Hepatocyte (in vitro differentiated cells): ENCODE results near the gene COL4A3. TPM values are rescaled to one million over a fixed set of nuclear protein-coding genes. Genes with fewer than 3 reads are reported as not detected.

Source experiments
- DNase-seq: peaks from one replicate; pipeline ENCODE4 v3.0.0-alpha.2; 2016; ENCODE audit warnings: low spot score
- H2AFZ ChIP-seq: fragments of 200-600 bp; sonication (generic); 2 replicates; pipeline ENCODE4 v1.6.0; 2016; ENCODE audit warnings: antibody characterized with exemption, mild to moderate bottlenecking
- H3K27ac ChIP-seq: fragments of 200-600 bp; sonication (generic); 2 replicates; pipeline ENCODE4 v1.5.1; 2016; ENCODE audit warnings: mild to moderate bottlenecking
- H3K27me3 ChIP-seq: fragments of 200-600 bp; sonication (generic); 2 replicates; pipeline ENCODE4 v1.6.1; 2016
- H3K36me3 ChIP-seq: fragments of 200-600 bp; sonication (generic); replicated peaks from 2 replicates; pipeline ENCODE4 v1.5.1; 2016; ENCODE audit warnings: low read depth; ENCODE audit not compliant: insufficient read depth
- H3K4me1 ChIP-seq: fragments of 200-600 bp; sonication (generic); 2 replicates; pipeline ENCODE4 v1.5.1; 2016; ENCODE audit warnings: mild to moderate bottlenecking, moderate library complexity; ENCODE audit not compliant: insufficient read depth
- H3K4me2 ChIP-seq: fragments of 200-600 bp; sonication (generic); 2 replicates; pipeline ENCODE4 v1.6.0; 2016
- H3K4me3 ChIP-seq: fragments of 200-600 bp; sonication (generic); 2 replicates; pipeline ENCODE4 v1.5.1; 2016; ENCODE audit warnings: mild to moderate bottlenecking
- H3K79me2 ChIP-seq: fragments of 200-600 bp; sonication (generic); 2 replicates; pipeline ENCODE4 v1.6.0; 2017; ENCODE audit warnings: mild to moderate bottlenecking
- H3K9me2 ChIP-seq: fragments of 200-600 bp; sonication (generic); replicated peaks from 2 replicates; pipeline ENCODE4 v1.6.0; 2017; ENCODE audit warnings: mild to moderate bottlenecking; ENCODE audit not compliant: insufficient read depth
- H3K9me3 ChIP-seq: fragments of 200-600 bp; sonication (generic); 2 replicates; pipeline ENCODE4 v1.5.1; 2016; ENCODE audit warnings: low read depth, mild to moderate bottlenecking
- H4K20me1 ChIP-seq: fragments of 200-600 bp; sonication (generic); 2 replicates; pipeline ENCODE4 v1.6.0; 2016; ENCODE audit warnings: mild to moderate bottlenecking; ENCODE audit not compliant: insufficient read depth, poor library complexity, severe bottlenecking
- EZH2 ChIP-seq: fragments of 200-600 bp; sonication (generic); IDR thresholded peaks from 2 replicates; pipeline ENCODE4 v1.6.1; 2016; ENCODE audit warnings: antibody characterized with exemption, mild to moderate bottlenecking, borderline replicate concordance
- EZH2phosphoT487 ChIP-seq: fragments of 200-600 bp; sonication (generic); IDR thresholded peaks from one replicate; pipeline ENCODE4 v1.6.1; 2018; ENCODE audit warnings: antibody characterized with exemption, mild to moderate bottlenecking, low read depth, moderate library complexity; ENCODE audit not compliant: unreplicated experiment, severe bottlenecking
- WGBS: methylation state at CpG from one replicate; pipeline ENCODE4 v1.1.6; 2016; ENCODE audit warnings: low lambda C conversion rate; ENCODE audit errors: missing lambda C conversion rate; 5-methylcytosine and 5-hydroxymethylcytosine counted together
- polyA plus RNA-seq: library from polyadenylated mRNA; unstranded; fragments of >200 nt; fragmentation: Nextera tagmentation; extraction: Ambion mirVana; gene quantifications from 2 replicates; pipeline ENCODE4 v1.2.1, GENCODE V29; 2016
- total RNA-seq: library from RNA; depleted of rRNA; stranded (reverse); fragments of >200 nt; gene quantifications from 2 replicates; pipeline ENCODE4 v1.2.3, GENCODE V29; 2014
- TF ChIP-seq, protein P1 (sequence below): fragments of 200-600 bp; sonication (generic); IDR thresholded peaks from 2 replicates; pipeline ENCODE4 v1.5.1; 2016; ENCODE audit warnings: antibody characterized with exemption, mild to moderate bottlenecking; ENCODE audit not compliant: poor library complexity

Gene COL4A3
- total and polyA plus RNA-seq, 2 experiments from 2014 or later, result 0.50 TPM; not detected in 1

DNA sequence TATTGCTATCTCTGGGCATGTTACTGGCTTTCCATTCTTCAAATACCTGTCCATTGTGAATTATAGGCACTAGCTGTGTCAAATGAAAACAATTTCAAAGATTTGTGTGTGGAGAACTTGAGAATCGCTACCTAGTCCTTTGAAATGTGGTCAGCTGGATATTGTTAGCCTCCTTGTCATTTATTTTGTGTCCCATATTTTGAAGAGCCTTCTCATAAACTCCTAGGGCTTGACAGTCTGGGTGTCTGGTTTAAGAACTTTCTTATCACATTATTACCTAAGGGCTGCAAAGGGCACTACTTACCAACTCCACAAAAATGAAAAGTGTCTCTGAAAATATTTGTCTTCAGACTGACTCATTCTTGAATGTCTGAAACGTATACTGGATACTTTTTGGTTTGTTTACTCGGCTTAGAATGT, 50.2 kb downstream of the COL4A3 start:
- H3K9me2 ChIP-seq, result no peaks in the 10 kb centered on the region
- 55% methylated on average over 3 of the region's 3 CpGs for WGBS
- H4K20me1 ChIP-seq, result no peaks in the 10 kb centered on the region
- no peaks in the 10 kb centered on the region for H3K27me3 ChIP-seq
- H3K36me3 ChIP-seq, result no peaks in the 10 kb centered on the region
- no peak overlapping the region for H2AFZ ChIP-seq
- H3K4me3 ChIP-seq, result no peak overlapping the region
- no peak for DNase-seq
- H3K79me2 ChIP-seq, result no peaks in the 10 kb centered on the region
- no peaks in the 10 kb centered on the region for H3K9me3 ChIP-seq
- no peaks in the 10 kb centered on the region for H3K4me1 ChIP-seq
- no peak overlapping the region for H3K4me2 ChIP-seq
- H3K27ac ChIP-seq, result no peak overlapping the region
- TF ChIP-seq EZH2, result no peak
- TF ChIP-seq, protein P1, sequence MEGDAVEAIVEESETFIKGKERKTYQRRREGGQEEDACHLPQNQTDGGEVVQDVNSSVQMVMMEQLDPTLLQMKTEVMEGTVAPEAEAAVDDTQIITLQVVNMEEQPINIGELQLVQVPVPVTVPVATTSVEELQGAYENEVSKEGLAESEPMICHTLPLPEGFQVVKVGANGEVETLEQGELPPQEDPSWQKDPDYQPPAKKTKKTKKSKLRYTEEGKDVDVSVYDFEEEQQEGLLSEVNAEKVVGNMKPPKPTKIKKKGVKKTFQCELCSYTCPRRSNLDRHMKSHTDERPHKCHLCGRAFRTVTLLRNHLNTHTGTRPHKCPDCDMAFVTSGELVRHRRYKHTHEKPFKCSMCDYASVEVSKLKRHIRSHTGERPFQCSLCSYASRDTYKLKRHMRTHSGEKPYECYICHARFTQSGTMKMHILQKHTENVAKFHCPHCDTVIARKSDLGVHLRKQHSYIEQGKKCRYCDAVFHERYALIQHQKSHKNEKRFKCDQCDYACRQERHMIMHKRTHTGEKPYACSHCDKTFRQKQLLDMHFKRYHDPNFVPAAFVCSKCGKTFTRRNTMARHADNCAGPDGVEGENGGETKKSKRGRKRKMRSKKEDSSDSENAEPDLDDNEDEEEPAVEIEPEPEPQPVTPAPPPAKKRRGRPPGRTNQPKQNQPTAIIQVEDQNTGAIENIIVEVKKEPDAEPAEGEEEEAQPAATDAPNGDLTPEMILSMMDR, result no peak

DNA sequence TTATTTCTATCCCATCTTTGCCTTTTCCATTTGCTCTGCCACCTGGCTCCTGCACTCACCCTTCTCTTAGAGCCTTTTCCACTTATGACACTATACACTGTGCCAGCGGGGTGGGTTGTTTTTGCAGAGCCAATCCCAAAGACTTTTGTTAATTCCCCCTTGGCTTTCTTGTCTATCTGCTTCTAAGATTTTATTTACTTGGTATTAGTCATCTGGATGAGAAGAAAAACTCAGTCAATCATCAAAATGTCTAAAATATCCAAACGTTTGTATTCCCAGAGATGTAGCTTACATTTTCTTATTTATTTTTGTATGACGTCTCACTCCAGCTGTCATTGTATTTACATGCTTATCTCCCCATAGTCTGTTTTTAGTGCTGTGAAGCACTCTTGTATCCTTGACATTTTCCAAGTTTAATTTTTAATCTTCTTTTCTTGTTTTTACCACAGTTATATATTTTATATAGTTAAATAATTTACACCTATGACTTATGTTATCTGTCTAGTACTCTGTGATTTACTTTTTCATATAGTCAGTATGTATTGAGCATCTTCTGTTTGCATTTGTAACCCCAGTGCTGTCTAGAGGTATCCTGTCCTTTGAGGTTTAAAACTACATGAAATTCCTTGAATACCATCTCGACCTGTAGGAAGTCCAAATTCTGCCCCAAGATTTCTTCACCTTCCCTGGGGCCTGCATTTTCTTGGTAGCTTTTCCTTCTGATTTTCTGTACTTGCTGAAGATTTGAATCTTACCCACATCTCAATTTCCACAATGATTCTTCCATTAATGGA, 55.1 kb downstream of the COL4A3 start:
- Histone ChIP-seq H3K9me2 (no peaks in the 10 kb centered on the region), H3K36me3 (no peaks in the 10 kb centered on the region), H3K4me1 (no peaks in the 10 kb centered on the region), H3K27me3 (no peaks in the 10 kb centered on the region), H2AFZ (no peak overlapping the region), H3K9me3 (no peaks in the 10 kb centered on the region), H4K20me1 (no peaks in the 10 kb centered on the region), H3K4me2 (no peak overlapping the region), H3K4me3 (no peak overlapping the region), H3K27ac (no peak overlapping the region), H3K79me2 (no peaks in the 10 kb centered on the region)
- 64% methylated on average over 4 of the region's 4 CpGs for WGBS
- no peak for DNase-seq
- TF ChIP-seq, protein P1, result no peak
- TF ChIP-seq EZH2, result no peak
- no peak for TF ChIP-seq EZH2phosphoT487

DNA sequence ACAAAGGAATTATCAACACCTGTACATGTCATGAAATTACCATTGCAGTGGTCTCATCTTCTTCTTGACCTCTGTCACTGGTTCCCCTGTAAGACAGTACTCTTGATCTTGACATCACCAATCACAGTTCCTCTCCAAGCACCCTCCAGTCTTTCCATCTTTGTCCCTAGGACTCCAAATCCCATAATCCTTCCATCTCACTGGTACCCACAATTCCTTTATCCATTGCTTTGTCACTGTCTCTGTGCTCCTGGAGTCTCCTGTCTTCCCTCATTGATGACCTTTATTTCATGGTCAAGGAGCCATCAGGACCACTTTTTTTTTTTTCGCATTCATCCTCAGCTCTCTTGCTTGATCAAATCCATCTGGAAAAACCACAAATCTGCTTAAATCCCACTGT, 56.7 kb downstream of the COL4A3 start:
- Histone ChIP-seq H3K9me3 (no peaks in the 10 kb centered on the region), H3K27ac (no peak overlapping the region), H3K9me2 (no peaks in the 10 kb centered on the region), H3K36me3 (no peaks in the 10 kb centered on the region), H3K4me1 (no peaks in the 10 kb centered on the region), H3K79me2 (no peaks in the 10 kb centered on the region), H3K27me3 (no peaks in the 10 kb centered on the region), H2AFZ (no peak overlapping the region), H3K4me3 (no peak overlapping the region), H3K4me2 (no peak overlapping the region), H4K20me1 (no peaks in the 10 kb centered on the region)
- 57% methylated on average over 1 of the region's 1 CpG for WGBS
- no peak for DNase-seq
- no peak for TF ChIP-seq EZH2phosphoT487
- TF ChIP-seq EZH2, result no peak
- TF ChIP-seq, protein P1, result no peak
